PC-9 (cell line): ENCODE results near the gene LPIN2. TPM values are rescaled to one million over a fixed set of nuclear protein-coding genes. Genes with fewer than 3 reads are reported as not detected.
"Not testable (repeated sequence)": the region's sequence is repeated elsewhere in the genome, so short reads cannot be mapped to it uniquely, and the experiment has no call there.

Experiments
- BruUV-seq: library from RNA; stranded (reverse); fragments of 400-500 nt; replicated peaks from 2 replicates; lab custom pipeline; 2021; lab: Mats Ljungman, UMichigan
- CTCF ChIA-PET: fragments of 300-600 bp; sonication (Branson Sonifier 250); formaldehyde crosslinking; loops from one replicate; lab custom pipeline; 2022; ENCODE audit warnings: antibody characterized with exemption; lab: Charles Lee
- POLR2A ChIA-PET: fragments of 300-600 bp; sonication (Branson Sonifier 250); formaldehyde crosslinking; loops from one replicate; lab custom pipeline; 2022; ENCODE audit warnings: antibody characterized with exemption; ENCODE audit not compliant: unreplicated experiment; lab: Charles Lee
- DNase-seq, 2 experiments: peaks; one replicate each; pipeline versions ENCODE4 v3.0.0 to v3.0.0-alpha.2; 2015 to 2022; ENCODE audit warnings: mixed read lengths in 1 of 2
- H2AFZ ChIP-seq: fragments of 200-600 bp; sonication (generic); 2 replicates; pipeline ENCODE4 v1.8.1; 2017; ENCODE audit warnings: antibody characterized with exemption
- H3F3A ChIP-seq: fragments of 200-600 bp; sonication (generic); 2 replicates; pipeline ENCODE4 v1.8.1; 2017; ENCODE audit warnings: antibody characterized with exemption, mild to moderate bottlenecking, low read depth; ENCODE audit not compliant: insufficient read depth
- H3K27ac ChIP-seq: fragments of 200-600 bp; sonication (generic); 2 replicates; pipeline ENCODE4 v1.6.1; 2016; ENCODE audit warnings: mixed run types
- H3K27me3 ChIP-seq: fragments of 200-600 bp; sonication (generic); 2 replicates; pipeline ENCODE4 v1.6.1; 2016; ENCODE audit warnings: low read depth, mixed run types; ENCODE audit not compliant: insufficient read depth
- H3K36me3 ChIP-seq: fragments of 200-600 bp; sonication (generic); 2 replicates; pipeline ENCODE4 v1.6.1; 2016; ENCODE audit warnings: low read depth, mixed run types
- H3K4me1 ChIP-seq: fragments of 200-600 bp; sonication (generic); replicated peaks from 2 replicates; pipeline ENCODE4 v1.6.1; 2016; ENCODE audit warnings: mixed run types; ENCODE audit not compliant: insufficient read depth
- H3K4me2 ChIP-seq: fragments of 200-600 bp; sonication (generic); 2 replicates; pipeline ENCODE4 v1.6.1; 2017; ENCODE audit warnings: mixed run types
- H3K4me3 ChIP-seq: fragments of 200-600 bp; sonication (generic); 2 replicates; pipeline ENCODE4 v1.6.1; 2016; ENCODE audit warnings: mixed run types
- H3K79me2 ChIP-seq: fragments of 200-600 bp; sonication (generic); 2 replicates; pipeline ENCODE4 v1.6.1; 2017; ENCODE audit warnings: low read depth, mixed run types
- H3K9me2 ChIP-seq: fragments of 200-600 bp; sonication (generic); 2 replicates; pipeline ENCODE4 v1.8.1; 2017; ENCODE audit warnings: mild to moderate bottlenecking; ENCODE audit not compliant: insufficient read depth
- H3K9me3 ChIP-seq: fragments of 200-600 bp; sonication (generic); 2 replicates; pipeline ENCODE4 v1.8.1; 2016; ENCODE audit warnings: low read depth; ENCODE audit not compliant: insufficient read depth
- H4K20me1 ChIP-seq: fragments of 200-600 bp; sonication (generic); 2 replicates; pipeline ENCODE4 v1.8.1; 2017; ENCODE audit not compliant: insufficient read depth
- EZH2 ChIP-seq: fragments of 200-600 bp; sonication (generic); IDR thresholded peaks from 2 replicates; pipeline ENCODE4 v1.8.0; 2017; ENCODE audit warnings: antibody characterized with exemption, low read depth
- intact Hi-C: fragments of 100-400 bp; cut with micrococcal nuclease; formaldehyde crosslinking; loops from one replicate; pipeline ENCODE4 v1.10.0; 2022; ENCODE audit not compliant: unreplicated experiment
- total RNA-seq: library from RNA; stranded (reverse); gene quantifications from 2 replicates; pipeline ENCODE4 v1.2.3, GENCODE V29; 2021
- TF ChIP-seq, protein P1 (sequence below): fragments of 200-600 bp; sonication (generic); conservative IDR thresholded peaks from 2 replicates; pipeline ENCODE4 v1.6.1; 2017; ENCODE audit warnings: mixed run types, antibody characterized with exemption, mild to moderate bottlenecking, moderate library complexity

LPIN2 gene
- total RNA-seq, 1 experiment from 2014 or later, result 15.0 TPM

DNA sequence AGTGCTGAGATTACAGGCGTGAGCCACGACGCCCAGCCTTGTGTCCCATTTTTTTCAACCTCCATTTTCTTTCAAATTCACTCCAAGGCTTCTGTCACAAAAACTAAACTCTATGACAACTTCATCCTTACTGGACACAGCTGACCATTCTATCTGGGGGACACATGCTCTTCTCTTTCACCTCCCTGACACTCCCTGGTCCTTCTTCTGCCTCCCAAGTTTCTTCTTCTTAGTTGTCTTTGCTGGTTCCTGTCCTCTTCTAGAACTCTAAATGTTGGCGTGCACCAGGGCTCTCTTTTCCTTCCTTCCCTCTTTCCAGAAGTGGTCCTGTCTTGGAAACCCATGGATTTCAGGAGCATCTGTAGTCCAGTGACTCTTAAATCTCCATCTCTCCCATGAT lies 40.1 kb upstream of the LPIN2 start:
- H3K36me3 ChIP-seq, result no peaks in the 10 kb centered on the region
- H3K9me2 ChIP-seq, result no peaks in the 10 kb centered on the region
- intact Hi-C loops, result loop anchor here (5.0 kb wide), 1 partner anchor 36 kb away; no protein-coding TSS in a partner anchor
- no peak overlapping the region for H3K4me2 ChIP-seq
- no peak overlapping the region for H3K4me3 ChIP-seq
- no peaks in the 10 kb centered on the region for H3K79me2 ChIP-seq
- no peaks in the 10 kb centered on the region for H3K27me3 ChIP-seq
- no peak overlapping the region for H3K27ac ChIP-seq
- TF ChIP-seq EZH2, result no peak
- TF ChIP-seq, protein P1, sequence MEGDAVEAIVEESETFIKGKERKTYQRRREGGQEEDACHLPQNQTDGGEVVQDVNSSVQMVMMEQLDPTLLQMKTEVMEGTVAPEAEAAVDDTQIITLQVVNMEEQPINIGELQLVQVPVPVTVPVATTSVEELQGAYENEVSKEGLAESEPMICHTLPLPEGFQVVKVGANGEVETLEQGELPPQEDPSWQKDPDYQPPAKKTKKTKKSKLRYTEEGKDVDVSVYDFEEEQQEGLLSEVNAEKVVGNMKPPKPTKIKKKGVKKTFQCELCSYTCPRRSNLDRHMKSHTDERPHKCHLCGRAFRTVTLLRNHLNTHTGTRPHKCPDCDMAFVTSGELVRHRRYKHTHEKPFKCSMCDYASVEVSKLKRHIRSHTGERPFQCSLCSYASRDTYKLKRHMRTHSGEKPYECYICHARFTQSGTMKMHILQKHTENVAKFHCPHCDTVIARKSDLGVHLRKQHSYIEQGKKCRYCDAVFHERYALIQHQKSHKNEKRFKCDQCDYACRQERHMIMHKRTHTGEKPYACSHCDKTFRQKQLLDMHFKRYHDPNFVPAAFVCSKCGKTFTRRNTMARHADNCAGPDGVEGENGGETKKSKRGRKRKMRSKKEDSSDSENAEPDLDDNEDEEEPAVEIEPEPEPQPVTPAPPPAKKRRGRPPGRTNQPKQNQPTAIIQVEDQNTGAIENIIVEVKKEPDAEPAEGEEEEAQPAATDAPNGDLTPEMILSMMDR, result no peak
- ChIA-PET CTCF (no interaction called here), POLR2A (no interaction called here)
- no peak overlapping the region for H2AFZ ChIP-seq
- H3F3A ChIP-seq, result peaks cover 36% of the 10 kb centered on the region
- no peak for DNase-seq
- H4K20me1 ChIP-seq, result no peaks in the 10 kb centered on the region
- peaks cover 3% of the 10 kb centered on the region; the same call in 1 of the 2 replicates for H3K9me3 ChIP-seq
- peaks cover 50% of the 10 kb centered on the region for H3K4me1 ChIP-seq
- no TSS peak for BruUV-seq

DNA sequence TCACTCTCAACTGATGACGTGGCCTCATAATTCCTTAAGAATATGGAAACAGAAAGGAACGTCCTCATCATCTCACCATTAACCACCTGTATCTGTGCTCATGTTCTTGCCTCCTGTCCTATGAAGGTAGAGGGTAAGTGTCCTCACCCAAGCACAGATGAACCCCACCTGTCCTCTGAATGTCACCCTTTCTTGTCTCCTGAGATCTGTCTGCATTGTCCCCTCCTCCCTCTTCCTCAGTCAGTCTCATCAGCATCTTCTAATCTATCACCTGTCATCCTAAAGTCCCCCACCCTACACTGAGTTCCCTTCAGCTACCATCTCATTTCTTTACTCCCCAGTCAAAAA lies 39.4 kb upstream of the LPIN2 start:
- Histone ChIP-seq H3K4me3 (peak overlapping the region; percentile 30; the same call in 1 of the 2 replicates), H3K4me1 (peaks cover 45% of the 10 kb centered on the region), H3K9me3 (peaks cover 3% of the 10 kb centered on the region; the same call in 1 of the 2 replicates), H3K36me3 (no peaks in the 10 kb centered on the region), H3K4me2 (peak overlapping the region; percentile 71), H4K20me1 (no peaks in the 10 kb centered on the region), H3F3A (peaks cover 33% of the 10 kb centered on the region), H3K79me2 (no peaks in the 10 kb centered on the region), H3K27ac (peak overlapping the region; percentile 90), H3K27me3 (no peaks in the 10 kb centered on the region), H3K9me2 (no peaks in the 10 kb centered on the region), H2AFZ (peak overlapping the region; percentile 71; the same call in 1 of the 2 replicates)
- DNase-seq, result no peak
- ChIA-PET POLR2A (no interaction called here), CTCF (interaction anchor here (0.9 kb wide), 1 partner anchor 10 kb away, joined by 7 read pairs; no protein-coding TSS in a partner anchor)
- intact Hi-C loops, result loop anchor here (5.0 kb wide), 1 partner anchor 35 kb away; no protein-coding TSS in a partner anchor
- no TSS peak for BruUV-seq
- no peak for TF ChIP-seq EZH2
- TF ChIP-seq, protein P1, result no peak

DNA sequence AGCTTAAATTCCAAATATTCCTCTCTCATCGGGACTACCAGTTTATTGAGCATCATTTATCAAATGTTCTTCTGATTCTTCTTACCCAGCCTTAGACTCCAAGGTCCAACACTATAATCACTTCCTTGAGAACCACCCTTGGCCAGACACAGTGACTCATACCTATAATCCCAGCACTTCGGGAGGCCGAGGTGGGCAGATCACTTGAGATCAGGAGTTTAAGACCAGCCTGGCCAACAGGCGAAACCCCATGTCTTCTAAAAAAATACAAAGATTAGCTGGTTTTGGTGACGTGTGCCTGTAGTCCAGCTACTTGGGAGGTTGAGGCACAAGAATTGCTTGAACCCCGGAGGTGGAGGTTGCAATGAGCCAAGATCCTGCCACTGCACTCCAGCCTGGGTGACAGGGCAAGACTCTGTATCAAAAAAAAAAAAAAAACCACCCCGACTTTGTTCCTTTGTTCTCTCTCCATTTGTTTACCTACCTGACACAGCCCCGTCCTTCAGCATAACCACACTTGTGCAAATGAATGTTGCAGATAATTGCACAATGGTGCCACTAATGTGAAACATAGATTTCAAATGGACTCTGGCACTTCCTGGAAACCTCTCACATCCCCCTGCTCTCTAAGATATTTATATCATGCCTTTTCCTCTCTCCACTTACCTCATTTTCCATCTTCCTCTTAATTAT lies 38.9 kb upstream of the LPIN2 start:
- POLR2A ChIA-PET, result no interaction called here

DNA sequence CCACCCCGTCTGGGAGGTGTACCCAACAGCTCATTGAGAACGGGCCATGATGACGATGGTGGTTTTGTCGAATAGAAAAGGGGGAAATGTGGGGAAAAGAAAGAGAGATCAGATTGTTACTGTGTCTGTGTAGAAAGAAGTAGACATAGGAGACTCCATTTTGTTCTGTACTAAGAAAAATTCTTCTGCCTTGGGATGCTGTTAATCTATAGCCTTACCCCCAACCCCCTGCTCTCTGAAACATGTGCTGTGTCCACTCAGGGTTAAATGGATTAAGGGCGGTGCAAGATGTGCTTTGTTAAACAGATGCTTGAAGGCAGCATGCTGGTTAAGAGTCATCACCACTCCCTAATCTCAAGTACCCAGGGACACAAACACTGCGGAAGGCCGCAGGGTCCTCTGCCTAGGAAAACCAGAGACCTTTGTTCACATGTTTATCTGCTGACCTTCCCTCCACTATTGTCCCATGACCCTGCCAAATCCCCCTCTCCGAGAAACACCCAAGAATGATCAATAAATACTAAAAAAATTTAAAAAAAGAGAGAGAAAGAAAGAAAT lies 37.0 kb upstream of the LPIN2 start:
- H3K4me3 ChIP-seq, H3K9me2 ChIP-seq, POLR2A ChIA-PET, H3K4me2 ChIP-seq, H4K20me1 ChIP-seq, DNase-seq, H3K9me3 ChIP-seq, H3K27me3 ChIP-seq, H3K36me3 ChIP-seq, H2AFZ ChIP-seq, BruUV-seq, H3K27ac ChIP-seq, H3K79me2 ChIP-seq, CTCF ChIA-PET: not testable (repeated sequence)
- intact Hi-C loops, result loop anchor here (5.0 kb wide), 1 partner anchor 33 kb away; no protein-coding TSS in a partner anchor
- Histone ChIP-seq H3K4me1 (peaks cover 46% of the 10 kb centered on the region), H3F3A (peaks cover 31% of the 10 kb centered on the region)

More for the DNA sequence above, 38.9 kb upstream of the LPIN2 start:
- peak overlapping the region; percentile 71 for H3K4me2 ChIP-seq
- intact Hi-C loops, result loop anchor here (5.0 kb wide), 1 partner anchor 35 kb away; no protein-coding TSS in a partner anchor
- peak overlapping the region; percentile 90 for H3K27ac ChIP-seq
- DNase-seq, result peak; percentile 49 to 92
- H3K9me2 ChIP-seq, result no peaks in the 10 kb centered on the region
- H2AFZ ChIP-seq, result peak overlapping the region; percentile 71
- TF ChIP-seq, protein P1, result no peak
- TF ChIP-seq EZH2, result no peak
- CTCF ChIA-PET, result interaction anchor here (0.9 kb wide), 1 partner anchor 11 kb away, joined by 7 read pairs; no protein-coding TSS in a partner anchor
- no peaks in the 10 kb centered on the region for H3K36me3 ChIP-seq
- H3F3A ChIP-seq, result peaks cover 33% of the 10 kb centered on the region
- H3K27me3 ChIP-seq, result no peaks in the 10 kb centered on the region
- H4K20me1 ChIP-seq, result no peaks in the 10 kb centered on the region
- peaks cover 3% of the 10 kb centered on the region; the same call in 1 of the 2 replicates for H3K9me3 ChIP-seq
- H3K79me2 ChIP-seq, result no peaks in the 10 kb centered on the region
- no TSS peak for BruUV-seq
- peaks cover 45% of the 10 kb centered on the region for H3K4me1 ChIP-seq
- H3K4me3 ChIP-seq, result peak overlapping the region; percentile 30; the same call in 1 of the 2 replicates
